Retinal pigment epithelial cell (primary cell): ENCODE data around the gene MINK1.
A peak's percentile ranks its signal among the peaks of the same experiment; 100 is the strongest.
"Not testable (repeated sequence)": the region's sequence is repeated elsewhere in the genome, so short reads cannot be mapped to it uniquely, and the experiment has no call there.

ENCODE experiments used
- DNase-seq: peaks from one replicate; pipeline ENCODE4 v3.0.0-alpha.2; 2010; ENCODE audit warnings: low read depth
- H3K4me3 ChIP-seq: 2 replicates; pipeline ENCODE4 v1.5.1; 2011; ENCODE audit warnings: mild to moderate bottlenecking, low read length, control low read depth, moderate library complexity
- CTCF ChIP-seq: conservative IDR thresholded peaks from 2 replicates; pipeline ENCODE4 v1.5.1; 2011; ENCODE audit warnings: low read depth, low read length, control low read depth, inconsistent platforms

The MINK1 gene

GRCh38 chr17:4815043-4815675 is 18.0 kb upstream of the MINK1 start:
- DNase-seq: no peak
- TF ChIP-seq CTCF: no peak
- H3K4me3 ChIP-seq: no peak overlapping the region

- DNase-seq: no peak
- no peak for TF ChIP-seq CTCF
- no peak overlapping the region for H3K4me3 ChIP-seq
These were observed 16.3 kb upstream of the MINK1 start for GRCh38 chr17:4816826-4817225.

DNA sequence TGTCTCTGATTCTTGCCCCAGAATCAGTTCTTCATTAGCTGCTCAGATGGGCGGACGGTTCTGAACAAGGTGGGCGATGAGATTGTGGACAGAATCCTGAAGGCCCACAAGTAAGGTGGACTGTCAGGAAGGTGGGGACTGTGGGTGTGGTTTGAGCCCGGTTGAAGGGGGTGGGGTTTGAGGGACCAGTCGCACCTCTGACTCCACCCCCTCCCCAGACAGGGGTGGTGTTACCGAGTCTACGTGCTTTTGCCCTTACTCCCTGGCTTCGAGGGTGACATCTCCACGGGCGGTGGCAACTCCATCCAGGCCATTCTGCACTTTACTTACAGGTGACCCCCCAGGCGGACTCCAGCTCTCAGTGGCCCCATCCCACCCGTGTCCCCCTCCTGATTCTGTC is 14.9 kb upstream of the MINK1 start:
- H3K4me3 ChIP-seq: no peak overlapping the region
- TF ChIP-seq CTCF: no peak
- no peak for DNase-seq

GRCh38 chr17:4822835-4823234 is 10.3 kb upstream of the MINK1 start:
- no peak overlapping the region for H3K4me3 ChIP-seq
- TF ChIP-seq CTCF: no peak
- no peak for DNase-seq

DNA sequence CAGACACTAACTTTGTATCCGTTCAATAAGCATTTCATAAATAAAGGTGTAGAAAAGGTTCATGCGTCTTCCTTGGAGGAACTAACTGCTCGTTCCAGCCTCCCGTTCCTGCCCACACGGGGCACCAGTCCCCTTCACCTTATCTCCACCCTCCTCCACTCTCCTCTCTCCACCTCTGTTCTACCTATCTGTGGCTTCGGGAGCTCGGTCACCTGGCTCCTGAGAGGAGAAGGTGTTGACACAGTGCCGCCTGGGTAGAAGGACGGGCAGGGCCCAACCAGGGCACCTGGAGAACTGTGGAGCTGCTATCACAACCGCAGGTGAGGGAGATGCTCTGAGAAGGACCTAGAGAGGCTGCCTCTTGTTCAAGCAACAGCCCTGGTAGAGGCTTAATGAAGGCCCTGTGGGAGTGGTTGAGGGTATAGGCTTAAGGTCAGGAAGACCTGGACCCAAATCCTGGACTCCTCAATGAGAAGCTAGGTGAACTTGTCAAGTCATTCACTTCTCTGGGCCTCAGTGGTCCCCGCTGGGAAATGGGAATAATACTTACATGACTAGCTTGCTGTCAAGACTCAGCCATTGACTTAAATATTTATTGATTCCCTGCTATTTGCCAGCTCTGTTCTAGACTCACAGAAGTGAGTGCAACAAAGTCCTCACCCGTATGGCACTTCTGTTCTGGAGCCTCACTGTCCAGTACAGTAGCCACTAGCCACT is 9.6 kb upstream of the MINK1 start:
- H3K4me3 ChIP-seq: no peak overlapping the region
- DNase-seq: no peak
- no peak for TF ChIP-seq CTCF

- H3K4me3 ChIP-seq: no peak overlapping the region
- no peak for DNase-seq
- TF ChIP-seq CTCF: no peak
These were observed 5.7 kb upstream of the MINK1 start for GRCh38 chr17:4827399-4827798.

- DNase-seq: not testable (repeated sequence)
- peak overlapping the region; percentile 57 for H3K4me3 ChIP-seq
These were observed 337 bp upstream of the MINK1 start for GRCh38 chr17:4832829-4833177.
